Endothelial cell of umbilical vein (primary cell): ENCODE results near the gene SMTNL1. TPM values are rescaled to one million over a fixed set of nuclear protein-coding genes. Genes with fewer than 3 reads are reported as not detected.

ENCODE experiments used
- BruUV-seq: library from RNA; stranded (reverse); fragments of 400-500 nt; replicated peaks from 2 replicates; lab custom pipeline; 2021; lab: Mats Ljungman, UMichigan
- CTCF ChIA-PET: fragments of 300-600, 350-600 bp; sonication (Branson Sonifier 250); formaldehyde crosslinking; loops from one replicate; lab custom pipeline; 2021; ENCODE audit warnings: antibody characterized with exemption, inconsistent platforms; lab: Charles Lee
- POLR2A ChIA-PET: fragments of 300-600, 350-600 bp; sonication (Branson Sonifier 250); formaldehyde crosslinking; loops from one replicate; lab custom pipeline; 2021; ENCODE audit warnings: antibody characterized with exemption, inconsistent platforms; lab: Charles Lee
- DNase-seq: peaks from one replicate; pipeline ENCODE4 v3.0.0-alpha.2; 2011; ENCODE audit warnings: low read depth, low spot score
- FAIRE-seq: peaks from 2 replicates; lab custom pipeline; 2011; peaks lifted over from hg19 to GRCh38; lab: Jason Lieb, UNC
- H2AFZ ChIP-seq: 2 replicates; pipeline ENCODE4 v1.6.0; 2012; ENCODE audit warnings: low read depth, low read length, control low read depth, inconsistent platforms
- H3K27ac ChIP-seq: 2 replicates; pipeline ENCODE4 v1.5.1; 2011; ENCODE audit warnings: low read depth, mild to moderate bottlenecking, control low read depth, low read length, moderate library complexity; ENCODE audit not compliant: insufficient read depth
- H3K27me3 ChIP-seq, 2 experiments: 2 replicates each; pipeline versions ENCODE4 v1.6.0 to v1.6.1; 2011; ENCODE audit warnings: low read length in 2 of 2, mixed read lengths in 1 of 2; ENCODE audit not compliant: control insufficient read depth in 2 of 2, insufficient read depth in 2 of 2
- H3K36me3 ChIP-seq, 2 experiments: 2 replicates in 1 of 2; 3 replicates in 1 of 2; pipeline ENCODE4 v1.5.1; 2011; ENCODE audit warnings: low read length in 2 of 2, mild to moderate bottlenecking in 1 of 2, moderate library complexity in 1 of 2; ENCODE audit not compliant: control insufficient read depth in 2 of 2, insufficient read depth in 2 of 2; ENCODE audit errors: extremely low read depth in 1 of 2
- H3K4me1 ChIP-seq: 3 replicates; pipeline ENCODE4 v1.5.1; 2011; ENCODE audit warnings: mild to moderate bottlenecking, low read length; ENCODE audit not compliant: control insufficient read depth, insufficient read depth; ENCODE audit errors: extremely low read depth
- H3K4me2 ChIP-seq: 2 replicates; pipeline ENCODE4 v1.6.1; 2011; ENCODE audit warnings: low read length, control low read depth, mixed read lengths; ENCODE audit not compliant: insufficient read depth
- H3K4me3 ChIP-seq, 3 experiments: fragments of 200-600 bp in 1 of 3; sonication (generic), shearing (Covaris generic) in 1 of 3; replicated peaks in 1 of 3; 2 replicates each; pipeline ENCODE4 v1.5.1; 2011 to 2016; ENCODE audit warnings: control low read depth in 3 of 3, low read length in 3 of 3, mild to moderate bottlenecking in 2 of 3, inconsistent platforms in 1 of 3, low read depth in 1 of 3, moderate library complexity in 1 of 3; ENCODE audit not compliant: insufficient read depth in 1 of 3
- H3K79me2 ChIP-seq: 2 replicates; pipeline ENCODE4 v1.6.0; 2012; ENCODE audit warnings: low read length, inconsistent platforms; ENCODE audit not compliant: control insufficient read depth, insufficient read depth
- H3K9ac ChIP-seq: replicated peaks from 2 replicates; pipeline ENCODE3; 2011; ENCODE audit warnings: low read length, control low read depth; ENCODE audit not compliant: insufficient read depth; ENCODE audit errors: extremely low read depth
- H3K9me1 ChIP-seq: replicated peaks from 3 replicates; pipeline ENCODE4 v1.6.0; 2011; ENCODE audit warnings: mild to moderate bottlenecking, low read length; ENCODE audit not compliant: control insufficient read depth, insufficient read depth; ENCODE audit errors: extremely low read depth
- H3K9me3 ChIP-seq: replicated peaks from 2 replicates; pipeline ENCODE4 v1.5.1; 2012; ENCODE audit warnings: low read length, inconsistent platforms; ENCODE audit not compliant: control insufficient read depth, insufficient read depth
- H4K20me1 ChIP-seq: replicated peaks from 2 replicates; pipeline ENCODE3; 2011; ENCODE audit warnings: mild to moderate bottlenecking, low read length; ENCODE audit not compliant: control insufficient read depth, insufficient read depth; ENCODE audit errors: extremely low read depth
- CTCF ChIP-seq, 2 donors: IDR thresholded peaks; 1 replicate in 1 of 2; 2 replicates in 1 of 2; pipeline ENCODE4 v1.5.1; 2011; ENCODE audit warnings: low read length in 2 of 2, mild to moderate bottlenecking in 2 of 2, moderate library complexity in 2 of 2, control low read depth in 1 of 2, inconsistent platforms in 1 of 2, low read depth in 1 of 2; ENCODE audit not compliant: insufficient read depth in 1 of 2; ENCODE audit errors: extremely low read depth in 1 of 2
- EZH2 ChIP-seq: IDR thresholded peaks from 2 replicates; pipeline ENCODE4 v1.6.1; 2012; ENCODE audit warnings: borderline replicate concordance, low read depth, mild to moderate bottlenecking, moderate library complexity, low read length, inconsistent platforms; ENCODE audit not compliant: severe bottlenecking
- FOS ChIP-seq: IDR thresholded peaks from 2 replicates; pipeline ENCODE4 v1.6.1; 2011; ENCODE audit warnings: mild to moderate bottlenecking, low read length, moderate library complexity, borderline replicate concordance; ENCODE audit not compliant: insufficient read depth
- GATA2 ChIP-seq: IDR thresholded peaks from 2 replicates; pipeline ENCODE4 v1.7.0; 2011; ENCODE audit warnings: low read depth, mild to moderate bottlenecking, moderate library complexity, mixed read lengths, low read length; ENCODE audit not compliant: insufficient read length, insufficient read depth
- JUN ChIP-seq: IDR thresholded peaks from 2 replicates; pipeline ENCODE4 v1.6.1; 2011; ENCODE audit warnings: borderline replicate concordance, low read depth; ENCODE audit not compliant: insufficient read length, insufficient read depth
- MAX ChIP-seq: IDR thresholded peaks from 2 replicates; pipeline ENCODE4 v1.6.1; 2011; ENCODE audit not compliant: insufficient read depth, insufficient read length
- MYC ChIP-seq: IDR thresholded peaks from one replicate; pipeline ENCODE4 v1.6.1; 2011; ENCODE audit warnings: mild to moderate bottlenecking, low read depth, low read length
- POLR2A ChIP-seq: IDR thresholded peaks from 2 replicates; pipeline ENCODE4 v1.6.1; 2012; ENCODE audit warnings: low read depth, mild to moderate bottlenecking, control low read depth, low read length
- POLR2AphosphoS5 ChIP-seq: IDR thresholded peaks from 2 replicates; pipeline ENCODE4 v1.6.1; 2012; ENCODE audit warnings: low read depth, mild to moderate bottlenecking, control low read depth, low read length, moderate library complexity; ENCODE audit not compliant: insufficient read depth
- dilution Hi-C: fragments of 300-500 bp; cut with MboI; formaldehyde crosslinking; loops from one replicate; pipeline ENCODE4 v1.15.0; 2019; ENCODE audit warnings: low sequenced_read_pairs; ENCODE audit not compliant: extremely low pct_ligation_motif_present
- intact Hi-C: fragments of 100-400 bp; cut with micrococcal nuclease; formaldehyde crosslinking; loops from one replicate; pipeline ENCODE4 v1.10.0; 2022
- polyA plus RNA-seq, 4 experiments: library from polyadenylated mRNA; depleted of rRNA in 3 of 4; stranded (reverse) in 3 of 4; unstranded in 1 of 4; fragments of >200 nt; gene quantifications; 2 replicates each; pipeline versions ENCODE4 v1.2.1 to v1.2.3, GENCODE V29; 2011 to 2012; ENCODE audit warnings: missing spikeins in 1 of 4
- total RNA-seq: library from RNA; stranded (reverse); gene quantifications from 2 replicates; pipeline ENCODE4 v1.2.3, GENCODE V29; 2021

The SMTNL1 gene
- total and polyA plus RNA-seq, 2 donors (not counting 3 experiments of a cell fraction or from before 2014, with no cell fraction given): not detected

- H4K20me1 ChIP-seq: no peaks in the 10 kb centered on the region
- H3K9me3 ChIP-seq: no peaks in the 10 kb centered on the region
- H3K27me3 ChIP-seq: no peaks in the 10 kb centered on the region
- POLR2A ChIA-PET: no interaction called here
- no TSS peak for BruUV-seq
- H3K9ac ChIP-seq: no peak overlapping the region
- FAIRE-seq (no peak), DNase-seq (no peak)
- no peaks in the 10 kb centered on the region for H3K79me2 ChIP-seq
- no peaks in the 10 kb centered on the region for H3K36me3 ChIP-seq
- H3K4me1 ChIP-seq: peaks cover under 1% of the 10 kb centered on the region
- dilution Hi-C loops: no loop called here
- intact Hi-C loops: no loop called here
- H3K4me2 ChIP-seq: no peak overlapping the region
- TF ChIP-seq MAX (no peak), GATA2 (no peak), FOS (no peak), MYC (no peak), POLR2A (no peak), POLR2AphosphoS5 (no peak), EZH2 (no peak), JUN (no peak), CTCF (IDR thresholded peaks at IDR 0.05; ENCODE audit: extremely low read depth in 1 of 2, insufficient read depth in 1 of 2, low read depth in 1 of 2, low read length in 2 of 2) (no peak)
- no peaks in the 10 kb centered on the region for H3K9me1 ChIP-seq
- H3K4me3 ChIP-seq: no peak overlapping the region
- H2AFZ ChIP-seq: no peak overlapping the region
- H3K27ac ChIP-seq: no peak overlapping the region
- CTCF ChIA-PET: interaction anchor here (8.2 kb wide), 1 partner anchor 15 kb away, joined by 95 read pairs; no protein-coding TSS in a partner anchor
Observed at GRCh38 chr11:57508341-57509170, 28.8 kb upstream of the SMTNL1 start.
